ENCODE results near the gene ESYT2. TPM values are rescaled to one million over a fixed set of nuclear protein-coding genes. Genes with fewer than 3 reads are reported as not detected.

The ESYT2 gene
- total RNA-seq, 1 experiment from 2014 or later = 39.0 TPM

DNA sequence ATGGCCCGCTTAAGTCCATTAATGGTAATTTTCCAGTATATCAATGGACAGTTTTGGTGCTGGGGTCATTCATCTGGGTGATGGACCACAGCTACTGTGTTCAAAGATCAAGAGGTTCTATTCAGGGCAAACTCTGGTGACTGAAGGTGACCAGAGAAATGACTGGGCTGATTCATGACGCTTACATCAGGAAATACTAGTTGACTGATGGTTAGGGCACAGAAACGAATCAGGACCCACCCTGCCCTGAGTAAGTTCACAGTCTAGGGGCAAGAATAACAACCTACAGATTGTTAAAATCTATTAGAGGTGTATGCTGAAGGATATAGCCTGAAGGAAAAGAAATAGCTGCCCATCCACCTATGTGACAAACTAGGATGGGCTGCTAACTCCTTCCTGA lies 134.3 kb downstream of the ESYT2 start:
- no peaks in the 10 kb centered on the region for H3K27me3 ChIP-seq (ENCODE audit: insufficient read depth, low read length)
- H4K20me1 ChIP-seq (ENCODE audit: control insufficient read depth, insufficient read depth, insufficient read length) = no peaks in the 10 kb centered on the region
- H3K9ac ChIP-seq (ENCODE audit: extremely low read depth, insufficient read length, low read length) = no peak overlapping the region
- no CpG with 5 or more reads among the region's 3 CpGs for whole genome bisulfite sequencing (ENCODE audit: extremely low coverage, insufficient read length, low lambda C conversion rate)
- Mint-ChIP-seq H3K36me3 (ENCODE audit: insufficient read depth in 1 of 3, low read depth in 3 of 3) (peaks cover 31 to 83% (median 82%) of the 10 kb centered on the region in 3 experiments), H3K9me3 (no peaks in the 10 kb centered on the region), H3K27me3 (ENCODE audit: low read depth) (no peaks in the 10 kb centered on the region), H3K27ac (peak overlapping the region in 2 of 3 experiments; percentile 17 to 46; a peak in 1 of 7 replicates), H3K4me1 (no peaks in the 10 kb centered on the region; a peak in 1 of 4 replicates), H3K4me3 (no peak overlapping the region)
- H3K4ac ChIP-seq (ENCODE audit: low read depth, low read length) = no peak overlapping the region
- no peak overlapping the region for H3K23ac ChIP-seq (ENCODE audit: insufficient read length, low read depth, low read length)
- peaks cover 8% of the 10 kb centered on the region; the same call in 1 of the 2 replicates for H3K79me2 ChIP-seq (ENCODE audit: insufficient read depth, low read length)
- no peak overlapping the region for H2BK120ac ChIP-seq (ENCODE audit: low read depth, low read length, poor library complexity, severe bottlenecking)
- no peak overlapping the region for H2AK5ac ChIP-seq (ENCODE audit: insufficient read length, low read length)
- TF ChIP-seq, protein P1, sequence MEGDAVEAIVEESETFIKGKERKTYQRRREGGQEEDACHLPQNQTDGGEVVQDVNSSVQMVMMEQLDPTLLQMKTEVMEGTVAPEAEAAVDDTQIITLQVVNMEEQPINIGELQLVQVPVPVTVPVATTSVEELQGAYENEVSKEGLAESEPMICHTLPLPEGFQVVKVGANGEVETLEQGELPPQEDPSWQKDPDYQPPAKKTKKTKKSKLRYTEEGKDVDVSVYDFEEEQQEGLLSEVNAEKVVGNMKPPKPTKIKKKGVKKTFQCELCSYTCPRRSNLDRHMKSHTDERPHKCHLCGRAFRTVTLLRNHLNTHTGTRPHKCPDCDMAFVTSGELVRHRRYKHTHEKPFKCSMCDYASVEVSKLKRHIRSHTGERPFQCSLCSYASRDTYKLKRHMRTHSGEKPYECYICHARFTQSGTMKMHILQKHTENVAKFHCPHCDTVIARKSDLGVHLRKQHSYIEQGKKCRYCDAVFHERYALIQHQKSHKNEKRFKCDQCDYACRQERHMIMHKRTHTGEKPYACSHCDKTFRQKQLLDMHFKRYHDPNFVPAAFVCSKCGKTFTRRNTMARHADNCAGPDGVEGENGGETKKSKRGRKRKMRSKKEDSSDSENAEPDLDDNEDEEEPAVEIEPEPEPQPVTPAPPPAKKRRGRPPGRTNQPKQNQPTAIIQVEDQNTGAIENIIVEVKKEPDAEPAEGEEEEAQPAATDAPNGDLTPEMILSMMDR (conservative IDR thresholded peaks at IDR 0.05) = no peak
- no peak overlapping the region for H3T11ph ChIP-seq (ENCODE audit: low read length)
- no peak overlapping the region for H3K4me2 ChIP-seq (ENCODE audit: insufficient read depth, insufficient read length, low read length)
- no peak overlapping the region for H3K56ac ChIP-seq (ENCODE audit: insufficient read length, low read depth, low read length)
- no peaks in the 10 kb centered on the region for H3K9me3 ChIP-seq (ENCODE audit: control insufficient read depth, low read depth, low read length)
- no peak overlapping the region for H2BK15ac ChIP-seq (ENCODE audit: low read depth, low read length)
- H3K4me1 ChIP-seq (ENCODE audit: insufficient read depth, low read length) = no peaks in the 10 kb centered on the region
- H2BK20ac ChIP-seq (ENCODE audit: low read depth, low read length, poor library complexity, severe bottlenecking) = no peak overlapping the region
- no peak overlapping the region for H3K14ac ChIP-seq (ENCODE audit: insufficient read depth, low read length)
- H2BK5ac ChIP-seq (ENCODE audit: insufficient read length, low read length) = no peak overlapping the region
- H3K79me1 ChIP-seq (ENCODE audit: insufficient read depth, low read depth, low read length, poor library complexity, severe bottlenecking) = peaks cover 12% of the 10 kb centered on the region
- H2BK12ac ChIP-seq (ENCODE audit: insufficient read length, low read depth, low read length) = no peak overlapping the region
- DNase-seq = no peak
- H3K18ac ChIP-seq (ENCODE audit: insufficient read length, low read depth, low read length) = no peak overlapping the region
- no peaks in the 10 kb centered on the region for H3K23me2 ChIP-seq (ENCODE audit: insufficient read length, low read depth, low read length, poor library complexity, severe bottlenecking)
- no peak overlapping the region for H3K27ac ChIP-seq (ENCODE audit: insufficient read length, low read depth, low read length)
- H4K5ac ChIP-seq (ENCODE audit: insufficient read length, low read depth, low read length) = no peak overlapping the region
- H4K91ac ChIP-seq (ENCODE audit: insufficient read length, low read depth, low read length) = no peak overlapping the region
- H4K8ac ChIP-seq (replicated peaks; ENCODE audit: insufficient read length, low read depth, low read length) = no peak overlapping the region
- no peak overlapping the region for H2AFZ ChIP-seq (ENCODE audit: low read length)
